Testis (tissue), 3 donors: ENCODE results near the gene MDM1. TPM values are rescaled to one million over a fixed set of nuclear protein-coding genes. Genes with fewer than 3 reads are reported as not detected.

ENCODE experiments used
- DNase-seq: peaks from one replicate; pipeline ENCODE4 v3.0.0-alpha.2; 2019
- H3K27ac ChIP-seq, 2 donors: fragments of 200-600 bp; sonication (generic); one replicate each; pipeline ENCODE4 v1.5.1; 2019
- H3K27me3 ChIP-seq: fragments of 200-600 bp; sonication (generic); one replicate; pipeline ENCODE4 v1.5.1; 2019
- H3K36me3 ChIP-seq: fragments of 200-600 bp; sonication (generic); one replicate; pipeline ENCODE4 v1.5.1; 2017; ENCODE audit warnings: low read depth; ENCODE audit errors: missing control alignments
- H3K4me1 ChIP-seq: fragments of 200-600 bp; sonication (generic); one replicate; pipeline ENCODE4 v1.5.1; 2019
- H3K4me3 ChIP-seq, 2 donors: fragments of 200-600 bp; sonication (generic); one replicate each; pipeline ENCODE4 v1.5.1; 2017 to 2019
- H3K9me3 ChIP-seq: fragments of 200-600 bp; sonication (generic); one replicate; pipeline ENCODE4 v1.5.1; 2017
- CTCF ChIP-seq, 3 experiments: fragments of 450-650 bp in 2 of 3; fragments of 200-600 bp in 1 of 3; sonication (generic) in 1 of 3; IDR thresholded peaks; one replicate each; pipeline ENCODE4 v1.5.1; 2016 to 2019; ENCODE audit warnings: antibody characterized with exemption in 3 of 3, mild to moderate bottlenecking in 2 of 3, moderate library complexity in 1 of 3
- POLR2A ChIP-seq: fragments of 450-650 bp; IDR thresholded peaks from one replicate; pipeline ENCODE4 v1.6.1; 2017; ENCODE audit warnings: antibody characterized with exemption, mild to moderate bottlenecking, moderate library complexity
- WGBS, 2 donors: methylation state at CpG; one replicate each; pipeline ENCODE4 v1.1.5; 2018; 5-methylcytosine and 5-hydroxymethylcytosine counted together
- intact Hi-C: fragments of 100-400 bp; cut with DNase I; formaldehyde crosslinking; loops from one replicate; pipeline ENCODE4 v1.15.1; 2023; ENCODE audit warnings: low total_unique reads
- polyA plus RNA-seq: library from polyadenylated mRNA; stranded (reverse); fragments of 350-450 nt; fragmentation: Illumina TruSeq; extraction: RNeasy Lipid Tissue Mini Kit (QIAGEN cat#74804); gene quantifications from one replicate; pipeline ENCODE4 v1.2.3, GENCODE V29; 2014; ENCODE audit warnings: low read depth, low replicate concordance; ENCODE audit not compliant: insufficient read depth
- total RNA-seq, 2 donors: library from RNA; depleted of rRNA; stranded (reverse); fragments of >200 nt; gene quantifications; one replicate each; pipeline ENCODE4 v1.2.3, GENCODE V29; 2016

The MDM1 gene
- total and polyA plus RNA-seq, 3 donors from 2014 or later, result 32.7 to 36.1 (median 35.3) TPM

- H3K4me3 ChIP-seq, result no peak overlapping the region
- no peaks in the 10 kb centered on the region for H3K9me3 ChIP-seq
- no peaks in the 10 kb centered on the region for H3K4me1 ChIP-seq
- no peaks in the 10 kb centered on the region for H3K36me3 ChIP-seq
- intact Hi-C loops, result no loop called here
- no peak overlapping the region for H3K27ac ChIP-seq
- TF ChIP-seq POLR2A (no peak), CTCF (IDR thresholded peaks at IDR 0.05) (no peak)
- no peaks in the 10 kb centered on the region for H3K27me3 ChIP-seq
- no peak for DNase-seq
Measured at GRCh38 chr12:68261896-68262295, 70.3 kb downstream of the MDM1 start.

GRCh38 chr12:68260153-68260552 lies 72.0 kb downstream of the MDM1 start:
- no peak for TF ChIP-seq POLR2A
- TF ChIP-seq CTCF (IDR thresholded peaks at IDR 0.05), result no peak
- WGBS, 2 donors, result 53 to 58% methylated on average over 3 of the region's 3 CpGs
- DNase-seq, result no peak
- no peaks in the 10 kb centered on the region for H3K36me3 ChIP-seq
- no peak overlapping the region for H3K27ac ChIP-seq
- no peaks in the 10 kb centered on the region for H3K4me1 ChIP-seq
- no peaks in the 10 kb centered on the region for H3K9me3 ChIP-seq
- H3K4me3 ChIP-seq, result no peak overlapping the region
- no peaks in the 10 kb centered on the region for H3K27me3 ChIP-seq
- intact Hi-C loops, result no loop called here

GRCh38 chr12:68259318-68259940 lies 72.7 kb downstream of the MDM1 start:
- Histone ChIP-seq H3K4me1 (no peaks in the 10 kb centered on the region), H3K27me3 (no peaks in the 10 kb centered on the region), H3K27ac (no peak overlapping the region), H3K36me3 (no peaks in the 10 kb centered on the region), H3K9me3 (no peaks in the 10 kb centered on the region), H3K4me3 (no peak overlapping the region)
- 72 to 75% methylated on average over 3 of the region's 3 CpGs for WGBS, 2 donors
- DNase-seq, result no peak
- intact Hi-C loops, result no loop called here
- TF ChIP-seq CTCF (IDR thresholded peaks at IDR 0.05) (no peak), POLR2A (no peak)

- 57 to 67% methylated on average over 7 of the region's 7 CpGs for WGBS, 2 donors
- TF ChIP-seq POLR2A, result no peak
- no peak for TF ChIP-seq CTCF (IDR thresholded peaks at IDR 0.05)
- DNase-seq, result no peak
- intact Hi-C loops, result no loop called here
- Histone ChIP-seq H3K27ac (no peak within 1 kb of the TSS), H3K4me3 (no peak within 1 kb of the TSS), H3K27me3 (no peaks in the 10 kb centered on the region), H3K4me1 (no peaks in the 10 kb centered on the region), H3K9me3 (no peaks in the 10 kb centered on the region), H3K36me3 (no peaks in the 10 kb centered on the region)
Measured at GRCh38 chr12:68253504-68253903, 78.7 kb downstream of the MDM1 start, which contains the start of gene IL22. Gene IL22, minus strand, starts transcription at chr12:68253604. Its CDS starts 156 bp downstream, at chr12:68253448.

GRCh38 chr12:68252077-68252476 lies 80.1 kb downstream of the MDM1 start:
- DNase-seq, result no peak
- WGBS, 2 donors, result 64 to 79% methylated on average over 5 of the region's 5 CpGs

More at GRCh38 chr12:68252077-68252476, 80.1 kb downstream of the MDM1 start:
- Histone ChIP-seq H3K4me1 (no peaks in the 10 kb centered on the region), H3K27ac (no peak overlapping the region), H3K9me3 (no peaks in the 10 kb centered on the region), H3K27me3 (no peaks in the 10 kb centered on the region), H3K36me3 (no peaks in the 10 kb centered on the region), H3K4me3 (no peak overlapping the region)
- intact Hi-C loops, result no loop called here
- TF ChIP-seq CTCF (IDR thresholded peaks at IDR 0.05) (no peak), POLR2A (no peak)
